A673 (cell line): ENCODE results near the gene SH2B3. TPM values are rescaled to one million over a fixed set of nuclear protein-coding genes. Genes with fewer than 3 reads are reported as not detected.

Experiments used
- BruUV-seq: library from RNA; stranded (reverse); fragments of 400-500 nt; replicated peaks from 2 replicates; lab custom pipeline; 2021; lab: Mats Ljungman, UMichigan
- CTCF ChIA-PET: fragments of 300-600 bp; sonication (Branson Sonifier 250); formaldehyde crosslinking; loops from one replicate; lab custom pipeline; 2022; ENCODE audit warnings: antibody characterized with exemption; lab: Charles Lee
- POLR2A ChIA-PET: fragments of 300-600 bp; sonication (Branson Sonifier 250); formaldehyde crosslinking; loops from one replicate; lab custom pipeline; 2022; ENCODE audit warnings: antibody characterized with exemption; ENCODE audit not compliant: low non-redundant PET; lab: Charles Lee
- DNase-seq: peaks from one replicate; pipeline ENCODE4 v3.0.0-alpha.2; 2015; ENCODE audit warnings: low spot score
- H3K27ac ChIP-seq: fragments of 200-600 bp; sonication (generic); 2 replicates; pipeline ENCODE4 v1.5.1; 2016; ENCODE audit warnings: mixed run types, low read depth, mild to moderate bottlenecking, mixed read lengths, antibody characterized with exemption, low read length; ENCODE audit not compliant: poor library complexity, severe bottlenecking
- H3K27me3 ChIP-seq: fragments of 200-600 bp; sonication (generic); replicated peaks from 2 replicates; pipeline ENCODE4 v1.6.1; 2017; ENCODE audit warnings: mixed run types, low read depth, mild to moderate bottlenecking, mixed read lengths, antibody characterized with exemption, low read length; ENCODE audit not compliant: insufficient read depth, poor library complexity
- H3K36me3 ChIP-seq: fragments of 200-600 bp; sonication (generic); 2 replicates; pipeline ENCODE4 v1.6.1; 2016; ENCODE audit warnings: mixed run types, mild to moderate bottlenecking, mixed read lengths, antibody characterized with exemption, low read length; ENCODE audit not compliant: insufficient read depth, poor library complexity, severe bottlenecking
- H3K4me1 ChIP-seq: fragments of 200-600 bp; sonication (generic); 2 replicates; pipeline ENCODE4 v1.6.1; 2017; ENCODE audit warnings: mixed run types, mild to moderate bottlenecking, mixed read lengths, antibody characterized with exemption, low read length; ENCODE audit not compliant: insufficient read depth, poor library complexity, severe bottlenecking
- H3K4me3 ChIP-seq: fragments of 200-600 bp; sonication (generic); 2 replicates; pipeline ENCODE4 v1.5.1; 2016; ENCODE audit warnings: low read depth, mixed run types, mild to moderate bottlenecking, mixed read lengths, low read length; ENCODE audit not compliant: poor library complexity, severe bottlenecking
- H3K9me3 ChIP-seq: fragments of 200-600 bp; sonication (generic); 2 replicates; pipeline ENCODE4 v1.6.1; 2016; ENCODE audit warnings: mixed run types, low read depth, mild to moderate bottlenecking, mixed read lengths, antibody characterized with exemption, low read length; ENCODE audit not compliant: poor library complexity, severe bottlenecking
- CTCF ChIP-seq: fragments of 300-800, 200-600 bp; sonication (generic); conservative IDR thresholded peaks from 2 replicates; pipeline ENCODE4 v1.5.1; 2017; ENCODE audit warnings: low read depth, mild to moderate bottlenecking, antibody characterized with exemption, low read length, moderate library complexity, mixed read lengths
- EZH2 ChIP-seq: fragments of 200-600 bp; sonication (generic); IDR thresholded peaks from 2 replicates; pipeline ENCODE4 v1.6.1; 2017; ENCODE audit warnings: borderline replicate concordance, low read depth, mild to moderate bottlenecking, mixed read lengths, antibody characterized with exemption, low read length; ENCODE audit not compliant: poor library complexity, severe bottlenecking
- intact Hi-C: fragments of 100-400 bp; cut with micrococcal nuclease; formaldehyde crosslinking; loops from one replicate; pipeline ENCODE4 v1.10.0; 2022; ENCODE audit not compliant: unreplicated experiment
- total RNA-seq: library from RNA; stranded (reverse); gene quantifications from 2 replicates; pipeline ENCODE4 v1.2.3, GENCODE V29; 2021

Gene SH2B3
- total RNA-seq, 1 experiment from 2014 or later: 133 TPM

- no peak for DNase-seq
- Histone ChIP-seq H3K27ac (no peak overlapping the region), H3K4me1 (no peaks in the 10 kb centered on the region), H3K4me3 (no peak overlapping the region), H3K36me3 (peaks cover 45% of the 10 kb centered on the region), H3K9me3 (no peaks in the 10 kb centered on the region), H3K27me3 (no peaks in the 10 kb centered on the region)
- TF ChIP-seq EZH2 (no peak), CTCF (no peak)
- intact Hi-C loops: no loop called here
- CTCF ChIA-PET: interaction anchor here (0.7 kb wide), 1 partner anchor 318 kb away, joined by 12 read pairs; no protein-coding TSS in a partner anchor
- POLR2A ChIA-PET: no interaction called here
- no TSS peak for BruUV-seq
Measured at GRCh38 chr12:111494676-111495075, 89.0 kb downstream of the SH2B3 start.

Other genes with a start within 250 kb of the SH2B3 start
- 5.7 and 6.6 TPM in 2 replicates for gene PHETA1, start 36.8 kb upstream of the SH2B3 start, total RNA-seq
- 82.8 and 94.4 TPM in 2 replicates for gene ATXN2, start 193.4 kb downstream of the SH2B3 start, total RNA-seq